Measurements from ENCODE around the gene AQP10. TPM values are rescaled to one million over a fixed set of nuclear protein-coding genes. Genes with fewer than 3 reads are reported as not detected.
"Not testable (repeated sequence)": the region's sequence is repeated elsewhere in the genome, so short reads cannot be mapped to it uniquely, and the experiment has no call there.

AQP10 gene
- total RNA-seq, 1 experiment from 2014 or later = not detected

DNA sequence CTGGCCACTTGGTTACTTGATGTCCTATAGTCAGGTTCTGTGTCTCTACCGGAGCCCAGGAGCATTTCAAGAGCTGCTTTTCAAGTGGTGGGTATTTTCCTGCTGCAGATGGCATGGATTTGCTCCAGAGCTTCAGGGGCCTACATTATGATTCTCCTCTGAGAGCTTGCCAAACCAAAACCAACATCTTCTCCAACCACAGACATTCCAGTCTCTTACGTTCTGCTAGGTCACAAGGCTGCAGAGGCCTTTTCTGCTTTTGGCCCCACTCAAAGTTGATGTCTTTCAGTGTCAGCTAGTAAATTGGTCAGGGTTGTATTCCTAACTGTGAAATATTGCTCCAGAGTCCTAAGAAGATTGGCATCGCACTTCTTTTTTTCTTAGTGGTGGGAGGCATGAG, 14.7 kb upstream of the AQP10 start:
- DNase-seq (ENCODE audit: low spot score) = no peak
- Histone ChIP-seq H3K36me3 (ENCODE audit: insufficient read depth, low read length, poor library complexity, severe bottlenecking) (no peaks in the 10 kb centered on the region), H3K27ac (ENCODE audit: low read depth, low read length, poor library complexity, severe bottlenecking) (no peak overlapping the region), H3K27me3 (replicated peaks; ENCODE audit: insufficient read depth, low read depth, low read length, poor library complexity) (no peaks in the 10 kb centered on the region), H3K9me3 (ENCODE audit: low read depth, low read length, poor library complexity, severe bottlenecking) (no peaks in the 10 kb centered on the region), H3K4me1 (ENCODE audit: insufficient read depth, low read length, poor library complexity, severe bottlenecking) (no peaks in the 10 kb centered on the region), H3K4me3 (ENCODE audit: low read depth, low read length, poor library complexity, severe bottlenecking) (no peak overlapping the region)
- TF ChIP-seq, protein P1, sequence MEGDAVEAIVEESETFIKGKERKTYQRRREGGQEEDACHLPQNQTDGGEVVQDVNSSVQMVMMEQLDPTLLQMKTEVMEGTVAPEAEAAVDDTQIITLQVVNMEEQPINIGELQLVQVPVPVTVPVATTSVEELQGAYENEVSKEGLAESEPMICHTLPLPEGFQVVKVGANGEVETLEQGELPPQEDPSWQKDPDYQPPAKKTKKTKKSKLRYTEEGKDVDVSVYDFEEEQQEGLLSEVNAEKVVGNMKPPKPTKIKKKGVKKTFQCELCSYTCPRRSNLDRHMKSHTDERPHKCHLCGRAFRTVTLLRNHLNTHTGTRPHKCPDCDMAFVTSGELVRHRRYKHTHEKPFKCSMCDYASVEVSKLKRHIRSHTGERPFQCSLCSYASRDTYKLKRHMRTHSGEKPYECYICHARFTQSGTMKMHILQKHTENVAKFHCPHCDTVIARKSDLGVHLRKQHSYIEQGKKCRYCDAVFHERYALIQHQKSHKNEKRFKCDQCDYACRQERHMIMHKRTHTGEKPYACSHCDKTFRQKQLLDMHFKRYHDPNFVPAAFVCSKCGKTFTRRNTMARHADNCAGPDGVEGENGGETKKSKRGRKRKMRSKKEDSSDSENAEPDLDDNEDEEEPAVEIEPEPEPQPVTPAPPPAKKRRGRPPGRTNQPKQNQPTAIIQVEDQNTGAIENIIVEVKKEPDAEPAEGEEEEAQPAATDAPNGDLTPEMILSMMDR (conservative IDR thresholded peaks at IDR 0.05; ENCODE audit: low read depth, low read length) = no peak
- no peak for TF ChIP-seq EZH2 (IDR thresholded peaks at IDR 0.05; ENCODE audit: borderline replicate concordance, low read depth, low read length, poor library complexity, severe bottlenecking)
- no TSS peak for BruUV-seq (replicated peaks)
- CTCF ChIA-PET = no interaction called here
- intact Hi-C loops (cut with micrococcal nuclease; ENCODE audit: unreplicated experiment) = no loop called here
- POLR2A ChIA-PET (ENCODE audit: low non-redundant PET) = no interaction called here

DNA sequence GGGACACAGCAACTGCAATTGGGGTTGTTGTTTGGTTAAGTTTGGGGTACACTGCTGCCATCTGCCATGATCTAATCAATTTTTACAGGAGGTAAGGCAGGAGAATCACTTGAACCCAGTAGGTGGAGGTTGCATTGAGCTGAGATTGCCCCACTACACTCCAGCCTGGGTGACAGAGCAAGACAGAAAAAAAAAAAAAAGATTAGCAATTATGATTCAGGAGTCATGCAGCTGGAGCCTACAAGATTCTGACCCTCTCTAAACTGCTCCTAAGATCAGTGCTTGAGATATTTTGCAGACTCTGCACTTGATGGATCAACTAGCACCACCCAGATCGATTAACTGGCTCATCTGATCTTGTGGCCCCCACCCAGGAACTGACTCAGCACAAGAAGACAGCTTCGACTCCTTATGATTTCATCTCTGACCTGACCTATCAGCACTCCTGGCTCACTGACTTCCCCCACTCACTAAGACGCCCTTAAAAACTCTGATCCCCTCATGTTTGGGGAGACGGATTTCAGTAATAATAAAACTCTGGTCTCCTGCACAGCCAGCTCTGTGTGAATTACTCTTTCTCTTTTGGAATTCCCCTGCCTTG, 13.1 kb upstream of the AQP10 start:
- DNase-seq (ENCODE audit: low spot score); H3K36me3 ChIP-seq (ENCODE audit: insufficient read depth, low read length, poor library complexity, severe bottlenecking); H3K4me3 ChIP-seq (ENCODE audit: low read depth, low read length, poor library complexity, severe bottlenecking); H3K27me3 ChIP-seq (replicated peaks; ENCODE audit: insufficient read depth, low read depth, low read length, poor library complexity); intact Hi-C loops (cut with micrococcal nuclease; ENCODE audit: unreplicated experiment); H3K4me1 ChIP-seq (ENCODE audit: insufficient read depth, low read length, poor library complexity, severe bottlenecking); BruUV-seq (replicated peaks); H3K9me3 ChIP-seq (ENCODE audit: low read depth, low read length, poor library complexity, severe bottlenecking); CTCF ChIA-PET; H3K27ac ChIP-seq (ENCODE audit: low read depth, low read length, poor library complexity, severe bottlenecking); POLR2A ChIA-PET (ENCODE audit: low non-redundant PET): not testable (repeated sequence)

DNA sequence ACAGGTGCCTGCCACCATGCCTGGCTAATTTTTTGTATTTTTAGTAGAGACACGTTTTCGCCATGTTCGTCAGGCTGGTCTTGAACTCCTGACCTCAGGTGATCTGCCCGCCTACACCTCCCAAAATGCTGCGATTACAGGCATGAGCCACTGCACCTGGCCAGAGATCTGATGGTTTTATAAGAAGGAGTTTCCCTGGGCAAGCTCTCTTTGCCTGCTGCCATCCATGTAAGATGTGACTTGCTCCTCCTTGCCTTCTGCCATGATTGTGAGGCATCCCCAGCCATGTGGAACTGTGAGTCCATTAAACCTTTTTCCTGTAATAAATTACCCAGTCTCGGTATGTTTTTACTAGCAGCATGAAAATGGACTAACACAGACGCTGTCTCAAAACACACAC, 11.8 kb upstream of the AQP10 start:
- intact Hi-C loops (cut with micrococcal nuclease; ENCODE audit: unreplicated experiment); DNase-seq (ENCODE audit: low spot score); POLR2A ChIA-PET (ENCODE audit: low non-redundant PET); CTCF ChIA-PET; H3K4me3 ChIP-seq (ENCODE audit: low read depth, low read length, poor library complexity, severe bottlenecking); H3K9me3 ChIP-seq (ENCODE audit: low read depth, low read length, poor library complexity, severe bottlenecking); H3K27ac ChIP-seq (ENCODE audit: low read depth, low read length, poor library complexity, severe bottlenecking); H3K36me3 ChIP-seq (ENCODE audit: insufficient read depth, low read length, poor library complexity, severe bottlenecking); H3K4me1 ChIP-seq (ENCODE audit: insufficient read depth, low read length, poor library complexity, severe bottlenecking); H3K27me3 ChIP-seq (replicated peaks; ENCODE audit: insufficient read depth, low read depth, low read length, poor library complexity); BruUV-seq (replicated peaks): not testable (repeated sequence)

DNA sequence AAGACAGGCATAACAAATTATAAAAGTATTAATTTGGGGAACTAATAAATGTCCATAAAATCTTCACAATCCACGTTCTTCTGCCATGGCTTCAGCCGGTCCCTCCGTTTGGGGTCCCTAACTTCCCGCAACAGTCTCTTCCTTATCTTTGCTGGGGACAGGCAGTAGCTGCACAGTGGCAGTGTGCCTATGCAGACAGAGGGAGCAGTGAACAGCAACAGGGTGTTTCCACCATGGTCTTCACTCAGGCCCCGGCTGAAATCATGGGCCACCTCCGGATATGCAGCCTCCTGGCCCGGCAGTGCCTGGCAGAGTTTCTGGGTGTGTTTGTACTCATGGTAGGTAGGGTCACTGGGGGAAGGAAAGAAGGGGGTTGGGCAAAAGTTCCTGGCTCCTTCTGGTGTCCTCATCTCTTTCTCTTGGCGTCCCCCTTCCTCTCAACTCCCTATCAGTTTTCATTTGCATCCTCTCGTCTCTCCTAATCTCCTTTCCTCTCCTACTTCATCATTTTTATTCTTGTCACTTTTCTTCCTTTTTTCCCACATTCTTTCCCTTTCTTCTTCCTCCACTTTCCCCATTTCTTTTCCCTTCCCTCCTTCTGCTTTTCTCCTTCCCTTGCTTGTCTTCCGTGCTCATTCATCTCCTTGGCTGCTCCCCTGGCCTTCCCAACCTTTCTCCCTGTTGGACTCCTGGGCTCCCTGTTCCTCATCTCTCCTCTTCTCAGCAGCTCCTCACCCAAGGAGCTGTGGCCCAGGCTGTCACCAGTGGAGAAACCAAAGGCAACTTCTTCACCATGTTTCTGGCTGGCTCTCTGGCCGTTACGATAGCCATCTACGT, 8.4 kb upstream of the AQP10 start:
- H3K4me1 ChIP-seq (ENCODE audit: insufficient read depth, low read length, poor library complexity, severe bottlenecking); DNase-seq (ENCODE audit: low spot score); POLR2A ChIA-PET (ENCODE audit: low non-redundant PET); H3K4me3 ChIP-seq (ENCODE audit: low read depth, low read length, poor library complexity, severe bottlenecking); intact Hi-C loops (cut with micrococcal nuclease; ENCODE audit: unreplicated experiment); BruUV-seq (replicated peaks); H3K36me3 ChIP-seq (ENCODE audit: insufficient read depth, low read length, poor library complexity, severe bottlenecking); H3K27ac ChIP-seq (ENCODE audit: low read depth, low read length, poor library complexity, severe bottlenecking); CTCF ChIA-PET; H3K27me3 ChIP-seq (replicated peaks; ENCODE audit: insufficient read depth, low read depth, low read length, poor library complexity): not testable (repeated sequence)
- peaks cover 13% of the 10 kb centered on the region for H3K9me3 ChIP-seq (ENCODE audit: low read depth, low read length, poor library complexity, severe bottlenecking)

Measured in A673 (cell line).